Endothelial cell (in vitro differentiated cells): ENCODE measurements around the gene SORCS2. TPM values are rescaled to one million over a fixed set of nuclear protein-coding genes. Genes with fewer than 3 reads are reported as not detected.

Experiments used
- DNase-seq: peaks from one replicate; pipeline ENCODE4 v3.0.0; 2021; ENCODE audit warnings: low spot score
- H3K27ac Mint-ChIP-seq: one replicate; pipeline ENCODE4 v1.8.0; 2021; ENCODE audit warnings: mixed read lengths, inconsistent platforms; ENCODE audit not compliant: unreplicated experiment
- H3K27me3 Mint-ChIP-seq: one replicate; pipeline ENCODE4 v1.8.0; 2021; ENCODE audit warnings: mild to moderate bottlenecking, moderate library complexity, mixed read lengths, inconsistent platforms; ENCODE audit not compliant: unreplicated experiment
- H3K36me3 Mint-ChIP-seq: one replicate; pipeline ENCODE4 v1.8.0; 2021; ENCODE audit warnings: mild to moderate bottlenecking, low read depth, mixed read lengths, inconsistent platforms; ENCODE audit not compliant: unreplicated experiment
- H3K4me1 Mint-ChIP-seq: one replicate; pipeline ENCODE4 v1.8.0; 2021; ENCODE audit warnings: mild to moderate bottlenecking, mixed read lengths, inconsistent platforms; ENCODE audit not compliant: unreplicated experiment
- H3K4me3 Mint-ChIP-seq: one replicate; pipeline ENCODE4 v1.8.0; 2021; ENCODE audit warnings: mild to moderate bottlenecking, mixed read lengths, inconsistent platforms; ENCODE audit not compliant: unreplicated experiment
- H3K9me3 Mint-ChIP-seq: one replicate; pipeline ENCODE4 v1.8.0; 2021; ENCODE audit warnings: mixed read lengths, inconsistent platforms; ENCODE audit not compliant: unreplicated experiment
- CTCF ChIP-seq: fragments of 200-600 bp; sonication (generic); IDR thresholded peaks from one replicate; pipeline ENCODE4 v1.5.0; 2021; ENCODE audit warnings: antibody characterized with exemption; ENCODE audit not compliant: unreplicated experiment
- total RNA-seq: library from RNA; stranded (reverse); fragmentation: NEBNext Ultra II Directional; extraction: Animal tissue kit (Norgen Biotek cat#: 25700); gene quantifications from one replicate; pipeline ENCODE4 v1.2.1, GENCODE V29; 2021; ENCODE audit not compliant: unreplicated experiment

SORCS2 gene
- total RNA-seq, 1 donor from 2014 or later, result 1.3 TPM

DNA sequence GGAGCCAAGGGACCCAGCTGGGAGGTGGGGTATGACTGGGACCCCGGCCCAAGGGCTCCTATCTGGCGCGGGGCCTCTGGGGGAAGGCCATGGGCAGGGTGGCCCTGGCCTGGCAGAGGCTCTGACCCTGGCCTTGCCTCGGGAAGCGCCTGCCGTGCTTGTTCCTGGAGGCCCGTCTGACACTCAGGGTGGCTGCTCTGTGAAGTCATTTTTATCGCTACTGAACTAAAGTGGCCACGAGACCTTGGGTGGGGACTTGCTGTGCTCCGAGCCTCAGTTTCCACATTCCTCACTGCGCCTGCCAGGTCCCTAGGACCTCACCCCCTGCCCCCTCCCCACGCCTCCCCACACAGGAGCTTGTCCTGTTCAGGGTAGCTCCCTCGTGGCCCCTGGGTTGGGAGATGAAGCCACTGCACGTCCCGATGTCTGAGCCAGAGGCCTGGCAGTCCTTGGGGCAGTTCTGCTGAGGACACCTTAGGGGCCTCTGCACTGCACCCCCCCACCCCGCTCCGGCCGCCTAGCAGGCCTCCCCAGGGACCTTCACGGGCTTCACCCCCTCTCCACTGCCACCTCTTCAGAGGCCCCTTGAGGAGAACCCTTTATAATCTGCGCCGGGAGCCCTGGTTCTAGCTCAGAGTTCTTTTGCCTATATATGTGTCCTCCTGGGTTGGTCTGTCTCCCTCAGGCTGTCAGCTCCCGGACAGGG, 639 bp upstream of the SORCS2 start:
- no peak for DNase-seq
- Mint-ChIP-seq H3K36me3 (no peaks in the 10 kb centered on the region), H3K27me3 (peaks cover 4% of the 10 kb centered on the region), H3K9me3 (no peaks in the 10 kb centered on the region), H3K4me3 (peak overlapping the region; percentile 47), H3K4me1 (no peaks in the 10 kb centered on the region), H3K27ac (no peak overlapping the region)
- TF ChIP-seq CTCF, result no peak

GRCh38 chr4:7193030-7193958, 956 bp downstream of the SORCS2 start:
- Mint-ChIP-seq H3K27ac (no peak overlapping the region), H3K27me3 (peaks cover 5% of the 10 kb centered on the region), H3K9me3 (no peaks in the 10 kb centered on the region), H3K4me3 (no peak overlapping the region), H3K36me3 (no peaks in the 10 kb centered on the region), H3K4me1 (no peaks in the 10 kb centered on the region)
- no peak for TF ChIP-seq CTCF
- no peak for DNase-seq

- Mint-ChIP-seq H3K4me1 (no peaks in the 10 kb centered on the region), H3K36me3 (no peaks in the 10 kb centered on the region), H3K9me3 (no peaks in the 10 kb centered on the region), H3K27me3 (peaks cover 8% of the 10 kb centered on the region), H3K4me3 (no peak overlapping the region), H3K27ac (no peak overlapping the region)
- peak; percentile 59 for DNase-seq
- peak; percentile 19 for TF ChIP-seq CTCF
Measured at GRCh38 chr4:7194251-7195140, 2.2 kb downstream of the SORCS2 start.

DNA sequence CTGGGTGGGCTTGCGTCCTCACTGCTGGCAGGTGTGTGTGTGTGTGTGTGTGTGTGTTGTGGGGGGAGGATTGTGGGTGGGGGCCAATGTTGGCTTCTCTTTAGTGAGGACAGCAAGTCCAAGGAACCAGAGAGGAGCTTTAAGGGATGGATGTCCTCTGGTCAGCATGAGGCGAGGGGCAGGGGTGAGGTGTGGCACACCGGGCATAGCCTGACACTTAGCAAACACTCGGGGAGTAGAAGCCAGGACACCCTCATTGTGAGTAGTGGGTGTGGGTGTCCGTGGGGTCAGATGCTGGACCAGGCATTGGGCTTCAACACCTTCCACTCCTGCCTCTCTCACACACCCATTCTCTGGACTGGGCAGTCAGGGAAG, 2.8 kb downstream of the SORCS2 start:
- H3K4me3 Mint-ChIP-seq, result no peak overlapping the region
- no peak overlapping the region for H3K27ac Mint-ChIP-seq
- DNase-seq, result no peak
- H3K9me3 Mint-ChIP-seq, result no peaks in the 10 kb centered on the region
- no peak for TF ChIP-seq CTCF
- no peaks in the 10 kb centered on the region for H3K36me3 Mint-ChIP-seq
- no peaks in the 10 kb centered on the region for H3K4me1 Mint-ChIP-seq
- H3K27me3 Mint-ChIP-seq, result peaks cover 6% of the 10 kb centered on the region
